HG03060 (cell line): ENCODE results near the gene THAP3.
"Not testable (repeated sequence)": the region's sequence is repeated elsewhere in the genome, so short reads cannot be mapped to it uniquely, and the experiment has no call there.

Experiments
- ATAC-seq: cut with Tn5 transposase; IDR thresholded peaks from one replicate; pipeline ENCODE4 v1.9.1; 2021; ENCODE audit warnings: low read depth, moderate number of reproducible peaks; ENCODE audit not compliant: unreplicated experiment

THAP3 gene

GRCh38 chr1:6590046-6590445 is 34.6 kb upstream of the THAP3 start:
- no peak for ATAC-seq

DNA sequence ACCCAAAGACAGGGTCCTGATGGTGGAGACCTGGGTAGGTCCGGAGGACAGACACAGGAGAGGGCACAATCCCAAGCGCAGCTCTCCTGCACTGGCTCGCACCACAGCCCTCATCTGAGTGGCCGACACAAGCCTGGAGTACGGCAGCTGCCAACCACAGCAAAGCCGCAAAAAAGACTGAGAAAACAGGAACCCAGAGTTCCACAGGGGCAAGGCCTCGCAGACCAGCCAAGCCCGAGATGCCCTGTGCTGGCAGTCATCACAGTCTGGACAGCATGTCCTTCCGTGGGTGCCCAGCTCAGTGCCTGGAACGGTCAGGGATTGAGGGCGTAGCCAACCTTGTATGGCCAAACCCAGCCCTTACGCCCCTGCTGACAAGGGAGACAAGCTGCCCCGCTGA is 33.4 kb upstream of the THAP3 start:
- no peak for ATAC-seq

- no peak for ATAC-seq
Measured at GRCh38 chr1:6591644-6592043, 33.0 kb upstream of the THAP3 start.

DNA sequence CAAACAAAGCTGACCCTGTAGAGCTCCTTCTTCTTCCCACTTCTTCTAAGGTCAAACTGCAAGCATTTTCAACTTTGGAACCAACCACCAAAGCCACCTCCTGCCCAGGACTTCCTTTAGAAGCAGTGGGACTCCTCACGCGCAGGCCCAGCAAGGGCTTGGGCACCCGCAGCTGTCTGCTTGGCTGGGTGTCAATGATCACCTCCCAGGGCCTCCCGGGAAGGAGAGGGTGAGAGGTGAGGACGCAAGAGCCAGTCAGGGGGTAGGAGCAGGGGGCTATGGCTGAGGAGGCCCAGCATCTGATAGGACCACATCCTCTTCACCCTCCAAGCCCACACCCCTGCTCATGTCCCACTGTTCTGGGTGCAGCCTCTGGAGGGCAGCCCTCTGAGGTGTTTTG is 32.2 kb upstream of the THAP3 start:
- ATAC-seq, result no peak

- ATAC-seq, result no peak
Measured at GRCh38 chr1:6592865-6593593, 31.6 kb upstream of the THAP3 start.

DNA sequence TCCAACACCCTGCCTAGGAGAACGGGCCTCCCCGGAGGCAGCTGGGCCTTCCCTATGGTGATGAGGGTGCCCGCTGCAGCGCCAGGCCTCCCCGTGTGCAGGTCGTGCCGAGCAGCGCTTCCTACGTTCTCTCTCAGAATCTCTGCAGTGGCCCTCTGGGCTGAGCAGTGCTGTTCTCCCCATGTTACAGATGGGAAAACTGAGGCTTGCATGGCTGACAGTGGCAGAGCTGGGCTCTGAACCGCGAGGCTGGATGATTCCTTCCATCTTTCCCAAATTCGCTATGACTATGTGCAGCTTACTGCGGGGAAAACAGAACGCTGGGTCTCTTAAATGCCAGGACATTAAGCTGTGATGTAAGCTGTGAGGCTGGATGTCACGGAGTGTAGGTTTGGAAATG is 30.9 kb upstream of the THAP3 start:
- ATAC-seq, result no peak

GRCh38 chr1:6594977-6595740 is 29.5 kb upstream of the THAP3 start:
- ATAC-seq, result no peak

- no peak for ATAC-seq
Measured at GRCh38 chr1:6596351-6596750, 28.3 kb upstream of the THAP3 start.

DNA sequence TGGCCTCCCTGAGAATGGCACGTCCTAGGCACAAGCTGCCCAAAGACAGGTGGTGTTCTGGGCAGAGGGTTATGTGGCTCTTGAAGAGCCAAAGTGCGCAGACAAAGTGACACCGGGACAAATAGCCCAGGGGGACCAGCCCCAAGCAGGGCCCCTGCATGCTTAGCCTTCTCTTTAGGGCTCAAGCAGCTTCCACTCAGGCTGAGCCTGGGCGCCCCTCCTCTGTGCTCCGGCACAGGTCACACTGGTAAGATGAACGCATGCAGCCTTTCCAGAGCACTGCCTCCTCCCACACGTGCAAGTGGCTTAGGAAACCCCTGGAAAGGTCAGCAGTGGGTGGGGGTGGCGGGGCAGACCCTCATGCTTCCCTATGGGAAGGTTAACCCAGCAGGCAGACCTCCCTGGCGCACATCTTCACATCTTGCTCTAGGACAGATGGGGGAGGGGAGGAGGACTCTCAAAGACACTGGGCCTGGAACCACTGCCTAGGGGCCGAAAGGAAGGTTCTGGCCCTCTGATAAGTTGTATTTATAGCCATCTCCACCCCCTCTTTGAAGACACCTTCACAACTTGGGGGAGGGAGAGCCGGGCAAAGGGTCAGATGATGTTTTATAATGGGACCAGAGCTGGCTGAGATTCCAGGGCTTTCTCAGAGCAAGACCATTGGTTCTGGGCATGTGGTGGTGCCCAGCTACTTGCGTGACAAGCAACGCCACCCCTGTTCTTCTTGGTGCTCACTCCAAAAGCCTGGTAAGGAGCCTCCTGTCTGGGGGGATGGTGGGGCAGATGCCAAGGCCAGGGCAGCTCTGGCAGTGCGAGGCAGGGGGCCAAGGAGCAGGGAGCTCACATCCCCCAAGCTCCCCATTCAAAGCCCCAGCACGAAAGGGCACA is 27.5 kb upstream of the THAP3 start:
- ATAC-seq, result no peak

DNA sequence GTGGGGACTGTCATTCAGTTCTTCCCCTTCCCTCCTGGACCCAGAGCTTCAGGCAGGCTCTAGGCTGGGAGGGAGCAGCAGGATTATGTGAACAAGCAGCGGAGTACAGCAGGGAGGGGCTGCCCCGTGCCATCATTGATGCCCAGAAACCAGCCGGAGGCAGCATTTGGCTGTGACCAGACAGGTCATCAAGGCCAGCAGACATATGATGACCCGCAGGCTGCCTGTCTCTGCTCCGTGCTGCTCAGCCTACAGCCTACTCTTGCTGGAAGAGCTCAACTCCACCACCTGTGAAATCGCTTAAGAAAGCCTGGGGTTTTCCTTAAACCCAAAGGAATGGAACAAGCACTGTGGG is 26.9 kb upstream of the THAP3 start:
- ATAC-seq, result no peak

DNA sequence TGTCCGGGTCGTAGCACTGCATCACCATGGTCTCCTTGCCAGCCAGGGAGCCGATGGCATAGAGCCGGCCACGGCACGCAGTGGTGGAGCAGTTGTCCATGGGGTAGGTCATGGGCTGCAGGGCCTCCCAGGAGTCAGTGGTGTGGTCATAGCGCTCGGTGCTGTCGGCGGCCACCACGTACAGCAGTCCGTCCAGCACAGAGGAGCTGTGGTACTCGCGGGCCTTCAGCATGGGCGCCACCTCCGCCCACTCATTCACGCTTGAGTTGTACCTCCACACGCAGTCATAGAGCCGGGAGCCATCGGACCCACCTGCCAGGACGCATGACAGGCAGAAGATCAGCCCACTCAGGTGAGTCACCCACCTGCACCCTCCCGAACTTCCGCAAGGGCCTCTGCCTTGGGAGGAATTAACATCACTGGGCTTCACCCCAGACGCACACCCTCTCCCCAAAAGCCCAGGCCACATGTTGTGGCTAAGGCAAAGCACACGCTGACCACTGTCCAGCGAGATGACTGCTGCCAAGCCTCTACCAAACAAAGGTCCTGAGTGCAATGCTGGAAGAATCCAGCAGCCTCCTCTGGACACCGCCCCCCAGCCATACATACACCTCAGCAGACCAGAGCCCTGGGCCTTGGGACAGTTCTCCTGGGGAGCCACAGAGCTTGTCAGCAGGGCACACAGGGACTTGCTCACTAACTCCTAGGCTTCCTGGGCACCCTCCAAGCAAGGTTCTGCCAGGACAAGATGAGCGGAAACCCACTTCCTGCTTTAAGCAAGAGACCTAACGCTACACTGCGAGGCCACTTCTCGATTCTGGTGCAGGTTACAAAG is 25.3 kb upstream of the THAP3 start:
- ATAC-seq, result no peak

GRCh38 chr1:6599991-6600390 is 24.7 kb upstream of the THAP3 start:
- not testable (repeated sequence) for ATAC-seq

GRCh38 chr1:6600410-6601048 is 24.1 kb upstream of the THAP3 start:
- ATAC-seq, result no peak

- no peak for ATAC-seq
Measured at GRCh38 chr1:6601049-6601922, 23.4 kb upstream of the THAP3 start.

DNA sequence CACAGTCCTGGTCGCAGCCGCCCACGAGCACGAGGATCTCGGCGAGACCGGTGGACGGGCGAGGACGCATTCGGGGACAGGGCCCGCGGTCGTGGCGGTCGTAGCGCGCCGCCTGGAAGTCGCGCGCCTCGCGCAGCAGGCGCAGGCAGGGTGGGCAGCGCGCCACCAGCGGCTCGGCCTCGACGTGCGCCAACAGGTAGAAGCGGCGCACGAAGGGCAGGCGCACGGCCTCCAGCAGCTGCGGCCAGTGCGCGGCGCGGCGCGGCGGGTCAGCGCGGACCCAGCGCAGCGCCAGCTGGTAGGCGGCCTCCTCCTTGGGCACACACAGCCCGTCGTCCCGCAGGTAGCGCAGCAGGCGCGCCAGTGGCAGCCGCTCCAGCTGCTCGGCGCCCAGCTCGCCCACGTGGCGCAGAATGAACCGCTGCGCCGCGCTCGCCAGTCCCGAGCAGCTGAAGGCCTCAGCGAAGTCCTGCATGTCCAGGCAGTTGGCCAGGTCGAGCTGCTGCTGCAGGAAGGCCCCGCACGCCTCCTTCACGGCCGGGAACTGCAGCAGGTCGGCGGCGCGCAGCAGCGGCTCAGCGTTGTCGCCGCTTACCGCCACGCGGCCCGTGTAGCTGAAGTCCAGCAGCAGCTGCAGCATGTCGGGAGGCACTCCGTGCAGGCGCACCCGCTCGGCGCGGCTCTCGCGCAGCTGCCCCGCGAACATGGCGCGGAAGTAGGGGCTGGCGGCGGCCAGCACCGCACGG is 22.6 kb upstream of the THAP3 start:
- no peak for ATAC-seq

DNA sequence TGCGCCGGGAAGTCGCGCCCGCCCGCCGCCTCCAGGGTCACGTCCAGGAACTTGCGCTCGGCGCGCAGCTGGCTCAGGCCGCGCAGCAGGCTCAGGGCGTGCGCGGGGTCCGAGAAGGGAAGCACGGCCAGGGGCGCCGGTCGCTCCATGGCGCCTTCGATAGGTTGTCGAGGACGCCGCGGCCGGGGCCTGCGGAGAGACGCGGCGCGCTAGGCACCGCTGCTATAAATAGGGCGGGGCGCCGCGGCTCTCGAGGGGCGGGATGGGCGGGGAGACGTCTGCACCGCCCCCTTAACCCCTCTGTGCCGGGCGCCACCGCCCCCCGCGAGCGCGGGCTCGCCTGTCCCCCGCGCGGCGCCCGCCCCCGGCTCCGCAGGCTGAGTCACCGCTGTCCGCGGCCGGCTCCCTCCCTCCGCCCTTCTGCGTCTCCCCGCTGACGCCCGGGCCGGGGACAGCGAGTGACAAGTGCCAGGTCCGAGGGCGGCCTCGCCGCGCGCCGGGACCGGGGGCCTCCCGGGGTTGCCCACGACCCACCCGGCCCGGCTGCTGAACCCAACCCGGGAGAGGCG is 21.9 kb upstream of the THAP3 start, which contains the start of gene KLHL21:
Gene KLHL21 (minus strand): TSS at position 201 of the 569 bp plus-strand sequence. CDS start 52 bp downstream, at position 149.
- ATAC-seq, result no peak

DNA sequence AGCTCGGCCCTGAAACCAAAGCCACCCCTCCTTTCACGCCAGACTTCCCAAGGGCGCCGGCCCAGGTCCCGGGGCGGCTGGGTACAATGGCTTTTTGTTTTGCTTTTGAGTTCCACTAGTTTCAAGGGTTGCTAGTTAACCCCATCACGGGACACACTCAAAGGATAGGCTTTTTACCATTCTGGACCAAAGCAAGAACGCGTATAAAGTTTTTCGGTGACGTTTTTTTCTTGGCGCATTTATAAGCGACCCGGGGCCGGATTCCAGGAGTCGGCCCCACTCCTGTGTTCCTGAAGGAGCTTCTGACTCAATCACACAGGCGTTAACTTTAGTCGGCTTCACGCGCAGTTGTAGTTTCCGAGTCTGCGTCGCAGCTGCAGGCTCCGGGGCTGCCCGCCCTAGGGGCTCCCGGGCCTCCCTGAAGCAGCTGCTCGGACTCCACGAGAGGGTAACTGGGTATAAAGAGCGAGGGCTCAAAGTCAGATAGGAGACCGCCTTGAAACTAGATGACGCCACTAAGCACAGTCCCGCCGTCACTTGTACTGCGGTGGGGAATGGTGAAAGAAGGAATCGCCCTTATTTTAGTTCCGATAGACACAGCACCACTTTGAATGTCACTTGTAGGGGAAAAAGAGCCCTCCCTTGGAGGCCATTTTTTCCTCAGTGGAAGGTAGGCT is 21.3 kb upstream of the THAP3 start:
- no peak for ATAC-seq
